Esophagus mucosa (tissue), 1 donor: ENCODE results near the gene JAKMIP1. TPM values are rescaled to one million over a fixed set of nuclear protein-coding genes. Genes with fewer than 3 reads are reported as not detected.
A peak's percentile ranks its signal among the peaks of the same experiment; 100 is the strongest.

Experiments
- ATAC-seq: fragments of 200-7000 bp; cut with Tn5 transposase; one replicate; pipeline ENCODE4 v1.9.1; 2020
- total RNA-seq: library from RNA; stranded (reverse); gene quantifications from one replicate; pipeline ENCODE4 v1.2.4, GENCODE V29; 2023
- donor health status: DM: yes; HTN: yes; CAD: no.

Gene JAKMIP1
- total RNA-seq, 1 donor from 2014 or later: not detected

- ATAC-seq: peak; percentile 33
Measured at GRCh38 chr4:6032249-6033244, 167.8 kb downstream of the JAKMIP1 start.

GRCh38 chr4:6031846-6032245, 168.5 kb downstream of the JAKMIP1 start:
- ATAC-seq: no peak

- no peak for ATAC-seq
Measured at GRCh38 chr4:6030679-6031078, 169.7 kb downstream of the JAKMIP1 start.

GRCh38 chr4:6029254-6029653, 171.1 kb downstream of the JAKMIP1 start:
- ATAC-seq: no peak

- ATAC-seq: no peak
Measured at GRCh38 chr4:6028168-6028567, 172.2 kb downstream of the JAKMIP1 start.

- peak; percentile 79 for ATAC-seq
Measured at GRCh38 chr4:6027392-6027791, 173.0 kb downstream of the JAKMIP1 start.

- ATAC-seq: no peak
Measured at GRCh38 chr4:6024313-6024960, 175.9 kb downstream of the JAKMIP1 start.

GRCh38 chr4:6023731-6024130, 176.6 kb downstream of the JAKMIP1 start:
- no peak for ATAC-seq

- ATAC-seq: no peak
Measured at GRCh38 chr4:6022607-6023288, 177.6 kb downstream of the JAKMIP1 start.

- no peak for ATAC-seq
Measured at GRCh38 chr4:6021831-6022606, 178.3 kb downstream of the JAKMIP1 start.

GRCh38 chr4:6020613-6021012, 179.7 kb downstream of the JAKMIP1 start:
- ATAC-seq: no peak

- ATAC-seq: no peak
Measured at GRCh38 chr4:6019316-6020263, 180.8 kb downstream of the JAKMIP1 start.

GRCh38 chr4:6018331-6018730, 182.0 kb downstream of the JAKMIP1 start, which contains the start of gene C4orf50:
Gene C4orf50 (minus strand): TSS chr4:6018431.
- ATAC-seq: no peak

GRCh38 chr4:6017800-6018199, 182.5 kb downstream of the JAKMIP1 start:
- peak; percentile 41 for ATAC-seq

- ATAC-seq: peak; percentile 18
Measured at GRCh38 chr4:6017030-6017429, 183.3 kb downstream of the JAKMIP1 start.

GRCh38 chr4:6013564-6013963, 186.8 kb downstream of the JAKMIP1 start:
- no peak for ATAC-seq

GRCh38 chr4:6012200-6012599, 188.1 kb downstream of the JAKMIP1 start:
- ATAC-seq: no peak

- ATAC-seq: peak; percentile 44
Measured at GRCh38 chr4:6011686-6012085, 188.7 kb downstream of the JAKMIP1 start.

GRCh38 chr4:6011271-6011671, 189.1 kb downstream of the JAKMIP1 start:
- ATAC-seq: no peak

- ATAC-seq: no peak
Measured at GRCh38 chr4:6010789-6011188, 189.6 kb downstream of the JAKMIP1 start.

- ATAC-seq: no peak
Measured at GRCh38 chr4:6009452-6009851, 190.9 kb downstream of the JAKMIP1 start.
